Measurements from ENCODE around the gene MAML3.

- TF ChIP-seq TAF1 (IDR thresholded peaks at IDR 0.05; ENCODE audit: borderline replicate concordance, insufficient read depth, low read length) (no peak), REST (IDR thresholded peaks at IDR 0.05; ENCODE audit: insufficient read depth in 1 of 2, low read depth in 2 of 2, low read length in 2 of 2) (no peak), POLR2AphosphoS5 (IDR thresholded peaks at IDR 0.05; ENCODE audit: low read depth, low read length) (no peak), FOXP2 (optimal IDR thresholded peaks at IDR 0.05; ENCODE audit: borderline replicate concordance, extremely low read depth, extremely low read length, insufficient read depth) (no peak), SIN3A (IDR thresholded peaks at IDR 0.05; ENCODE audit: borderline replicate concordance, insufficient read depth, low read length) (no peak)
Observed at GRCh38 chr4:139846766-139847165, 307.2 kb downstream of the MAML3 start.
